ENCODE results near the gene PLCD1. TPM values are rescaled to one million over a fixed set of nuclear protein-coding genes. Genes with fewer than 3 reads are reported as not detected.

PLCD1 gene
- total and polyA plus RNA-seq, 2 of the 13 experiments (the other 11 are each of a cell fraction or from before 2014, with no cell fraction given): 10.1 to 12.4 TPM

DNA sequence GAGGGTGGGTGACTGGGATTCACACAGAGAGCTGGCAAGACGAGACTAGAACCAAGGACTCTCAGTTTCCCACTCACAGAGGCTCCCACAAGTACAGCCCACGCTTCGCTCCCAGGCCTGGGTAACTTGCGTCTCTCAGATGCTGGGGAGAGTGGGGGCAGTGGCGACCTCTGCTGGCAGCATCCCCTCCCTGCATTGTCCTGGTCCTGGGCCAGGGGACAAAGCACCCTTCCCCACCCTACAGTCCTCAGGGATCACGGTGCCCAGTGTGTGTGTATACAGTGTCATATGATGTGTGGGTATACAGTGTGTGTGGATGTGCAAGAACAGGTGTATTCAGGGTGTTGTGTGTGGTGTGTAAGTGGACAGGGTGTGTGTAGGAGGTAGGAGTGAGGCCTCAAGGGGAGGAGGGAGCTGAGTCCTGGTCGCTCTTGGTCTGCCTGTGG, 26.0 kb downstream of the PLCD1 start (continued):
- TF ChIP-seq FOSL2 (CRISPR knock-in tag; IDR thresholded peaks at IDR 0.05): no peak
- TF ChIP-seq MEIS1 (CRISPR knock-in tag; IDR thresholded peaks at IDR 0.05; ENCODE audit: borderline replicate concordance): no peak
- TF ChIP-seq ZNF281 (CRISPR knock-in tag; IDR thresholded peaks at IDR 0.05; ENCODE audit: borderline replicate concordance): 0 out of 2 replicates have a peak, but pooled peaks have one; percentile 33
- no peak for TF ChIP-seq GATA4 (IDR thresholded peaks at IDR 0.05; ENCODE audit: borderline replicate concordance, low read depth)
- no peak for TF ChIP-seq KAT7 (CRISPR knock-in tag; IDR thresholded peaks at IDR 0.05; ENCODE audit: borderline replicate concordance)
- TF ChIP-seq KDM2A (CRISPR knock-in tag; IDR thresholded peaks at IDR 0.05; ENCODE audit: borderline replicate concordance, low read depth): no peak
- no peak for TF ChIP-seq ZSCAN30 (CRISPR knock-in tag; IDR thresholded peaks at IDR 0.05)
- no peak for TF ChIP-seq SP2 (CRISPR knock-in tag; IDR thresholded peaks at IDR 0.05)
- no peak for TF ChIP-seq NR2C2 (CRISPR knock-in tag; IDR thresholded peaks at IDR 0.05; ENCODE audit: borderline replicate concordance)
- no peak for TF ChIP-seq GMEB2 (CRISPR knock-in tag; IDR thresholded peaks at IDR 0.05; ENCODE audit: low read depth)
- no peak for TF ChIP-seq ZNF570 (CRISPR knock-in tag; IDR thresholded peaks at IDR 0.05; ENCODE audit: borderline replicate concordance)
- TF ChIP-seq RNF219 (CRISPR knock-in tag; IDR thresholded peaks at IDR 0.05): no peak
- no peak for TF ChIP-seq RARG (CRISPR knock-in tag; IDR thresholded peaks at IDR 0.05; ENCODE audit: low read depth)
- TF ChIP-seq HMGXB4 (CRISPR knock-in tag; IDR thresholded peaks at IDR 0.05; ENCODE audit: borderline replicate concordance in 1 of 2, low read depth in 1 of 2): peak; percentile 59 to 87; a peak in 3 of 4 replicates
- TF ChIP-seq, protein P1, sequence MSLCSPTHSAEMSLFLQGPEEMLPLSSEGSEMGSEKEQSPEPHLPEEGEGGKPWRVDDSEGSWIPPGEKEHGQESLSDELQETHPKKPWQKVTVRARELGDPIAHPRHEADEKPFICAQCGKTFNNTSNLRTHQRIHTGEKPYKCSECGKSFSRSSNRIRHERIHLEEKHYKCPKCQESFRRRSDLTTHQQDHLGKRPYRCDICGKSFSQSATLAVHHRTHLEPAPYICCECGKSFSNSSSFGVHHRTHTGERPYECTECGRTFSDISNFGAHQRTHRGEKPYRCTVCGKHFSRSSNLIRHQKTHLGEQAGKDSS (CRISPR knock-in tag; IDR thresholded peaks at IDR 0.05; ENCODE audit: borderline replicate concordance, low read depth): peak; percentile 26; the same call in 1 of the 2 replicates
- no peak for TF ChIP-seq CHD4 (IDR thresholded peaks at IDR 0.05; ENCODE audit: borderline replicate concordance, low read length)
- TF ChIP-seq CEBPG (CRISPR knock-in tag; IDR thresholded peaks at IDR 0.05): no peak
- peak; percentile 78 for TF ChIP-seq ZSCAN25 (CRISPR knock-in tag; IDR thresholded peaks at IDR 0.05)
- TF ChIP-seq ZNF234 (CRISPR knock-in tag; conservative IDR thresholded peaks at IDR 0.05): no peak

All from HepG2 (cell line).